ENCODE results near the gene ZNF408. TPM values are rescaled to one million over a fixed set of nuclear protein-coding genes. Genes with fewer than 3 reads are reported as not detected.

The ZNF408 gene
- total and polyA plus RNA-seq, 2 experiments from 2014 or later, result 6.1 to 17.2 TPM

GRCh38 chr11:46681814-46682213 lies 19.0 kb upstream of the ZNF408 start:
- Histone ChIP-seq H3K4me3 (no peak overlapping the region), H4K20me1 (replicated peaks; ENCODE audit: insufficient read depth) (no peaks in the 10 kb centered on the region), H3K36me3 (ENCODE audit: insufficient read depth) (no peaks in the 10 kb centered on the region), H3K27ac (ENCODE audit: low read depth) (no peak overlapping the region), H2AFZ (no peak overlapping the region), H3K27me3 (ENCODE audit: insufficient read depth) (no peaks in the 10 kb centered on the region), H3F3A (replicated peaks; ENCODE audit: low read depth) (0 out of 2 replicates have a peak, but pooled peaks cover 2% of the 10 kb centered on the region), H3K79me2 (replicated peaks; ENCODE audit: insufficient read depth) (no peaks in the 10 kb centered on the region), H3K4me1 (ENCODE audit: insufficient read depth) (no peaks in the 10 kb centered on the region), H3K9me2 (ENCODE audit: insufficient read depth) (no peaks in the 10 kb centered on the region), H3K4me2 (no peak overlapping the region)
- peaks cover 6% of the 10 kb centered on the region for H3K36me3 Mint-ChIP-seq (ENCODE audit: low read depth)
- H3K27ac Mint-ChIP-seq, result no peak overlapping the region
- H3K9me3 Mint-ChIP-seq, result no peaks in the 10 kb centered on the region
- no peak for ATAC-seq
- no peak for DNase-seq (ENCODE audit: low spot score)
- TF ChIP-seq CREB1 (CRISPR knock-in tag; IDR thresholded peaks at IDR 0.05; ENCODE audit: low read depth) (no peak), ZNF462 (CRISPR knock-in tag; IDR thresholded peaks at IDR 0.05) (no peak), CTCF (conservative IDR thresholded peaks at IDR 0.05; ENCODE audit: low read depth in 2 of 2) (no peak), EZH2phosphoT487 (IDR thresholded peaks at IDR 0.05; ENCODE audit: unreplicated experiment) (no peak), ETS1 (IDR thresholded peaks at IDR 0.05) (no peak), POLR2AphosphoS5 (IDR thresholded peaks at IDR 0.05; ENCODE audit: low read depth) (no peak), ZNF114 (CRISPR knock-in tag; IDR thresholded peaks at IDR 0.05) (no peak), ZNF331 (CRISPR knock-in tag; IDR thresholded peaks at IDR 0.05; ENCODE audit: low read depth) (no peak), EZH2 (IDR thresholded peaks at IDR 0.05; ENCODE audit: low read depth, unreplicated experiment) (no peak), REST (IDR thresholded peaks at IDR 0.05; ENCODE audit: unreplicated experiment) (no peak)
- peaks cover 6% of the 10 kb centered on the region for H3K27me3 Mint-ChIP-seq (ENCODE audit: insufficient read depth, low read depth, poor library complexity)
- H3K4me1 Mint-ChIP-seq, result peaks cover 3% of the 10 kb centered on the region; the same call in 2 of the 3 replicates
- no peak overlapping the region for H3K4me3 Mint-ChIP-seq

Data from GM23338 (cell line).